ENCODE data around the gene TPK1. TPM values are rescaled to one million over a fixed set of nuclear protein-coding genes. Genes with fewer than 3 reads are reported as not detected.

The TPK1 gene
- total and polyA plus RNA-seq, 2 of the 8 experiments (the other 6 are each of a cell fraction or from before 2014, with no cell fraction given): 1.9 to 2.7 TPM

DNA sequence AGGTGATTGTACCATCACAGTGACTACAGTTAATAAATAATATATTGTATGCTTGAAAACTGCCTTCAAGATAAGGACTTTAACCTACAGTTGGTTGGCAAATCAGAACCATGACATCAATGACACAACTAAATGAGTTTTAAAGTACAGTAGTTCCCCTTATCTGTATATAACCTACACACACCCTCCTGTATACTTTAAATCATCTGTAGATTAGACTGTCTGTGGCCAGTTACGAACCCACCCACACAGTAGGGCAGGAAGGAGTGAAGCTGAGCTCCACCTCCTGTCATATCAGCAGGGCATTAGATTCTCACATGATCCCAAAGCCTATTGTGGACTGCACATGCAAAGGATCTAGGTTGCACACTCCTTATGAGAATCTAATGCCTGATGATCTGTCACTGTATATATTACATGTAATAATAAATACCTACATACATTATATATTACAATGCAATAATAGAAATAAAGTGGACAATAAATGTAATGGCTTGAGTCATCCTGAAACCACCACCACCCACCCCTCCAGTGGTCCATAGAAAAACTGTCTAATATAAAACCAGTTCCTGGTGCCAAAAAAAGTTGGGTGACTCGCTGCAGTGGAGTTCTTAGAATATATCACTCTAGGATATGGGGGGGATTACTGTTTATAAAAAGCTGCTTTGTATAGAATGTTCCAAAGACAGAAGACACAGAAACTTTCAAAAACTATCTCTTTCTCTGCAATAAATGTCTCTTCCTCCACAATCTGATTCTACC lies 5.6 kb downstream of the TPK1 start (continued):
- TF ChIP-seq, protein P1, sequence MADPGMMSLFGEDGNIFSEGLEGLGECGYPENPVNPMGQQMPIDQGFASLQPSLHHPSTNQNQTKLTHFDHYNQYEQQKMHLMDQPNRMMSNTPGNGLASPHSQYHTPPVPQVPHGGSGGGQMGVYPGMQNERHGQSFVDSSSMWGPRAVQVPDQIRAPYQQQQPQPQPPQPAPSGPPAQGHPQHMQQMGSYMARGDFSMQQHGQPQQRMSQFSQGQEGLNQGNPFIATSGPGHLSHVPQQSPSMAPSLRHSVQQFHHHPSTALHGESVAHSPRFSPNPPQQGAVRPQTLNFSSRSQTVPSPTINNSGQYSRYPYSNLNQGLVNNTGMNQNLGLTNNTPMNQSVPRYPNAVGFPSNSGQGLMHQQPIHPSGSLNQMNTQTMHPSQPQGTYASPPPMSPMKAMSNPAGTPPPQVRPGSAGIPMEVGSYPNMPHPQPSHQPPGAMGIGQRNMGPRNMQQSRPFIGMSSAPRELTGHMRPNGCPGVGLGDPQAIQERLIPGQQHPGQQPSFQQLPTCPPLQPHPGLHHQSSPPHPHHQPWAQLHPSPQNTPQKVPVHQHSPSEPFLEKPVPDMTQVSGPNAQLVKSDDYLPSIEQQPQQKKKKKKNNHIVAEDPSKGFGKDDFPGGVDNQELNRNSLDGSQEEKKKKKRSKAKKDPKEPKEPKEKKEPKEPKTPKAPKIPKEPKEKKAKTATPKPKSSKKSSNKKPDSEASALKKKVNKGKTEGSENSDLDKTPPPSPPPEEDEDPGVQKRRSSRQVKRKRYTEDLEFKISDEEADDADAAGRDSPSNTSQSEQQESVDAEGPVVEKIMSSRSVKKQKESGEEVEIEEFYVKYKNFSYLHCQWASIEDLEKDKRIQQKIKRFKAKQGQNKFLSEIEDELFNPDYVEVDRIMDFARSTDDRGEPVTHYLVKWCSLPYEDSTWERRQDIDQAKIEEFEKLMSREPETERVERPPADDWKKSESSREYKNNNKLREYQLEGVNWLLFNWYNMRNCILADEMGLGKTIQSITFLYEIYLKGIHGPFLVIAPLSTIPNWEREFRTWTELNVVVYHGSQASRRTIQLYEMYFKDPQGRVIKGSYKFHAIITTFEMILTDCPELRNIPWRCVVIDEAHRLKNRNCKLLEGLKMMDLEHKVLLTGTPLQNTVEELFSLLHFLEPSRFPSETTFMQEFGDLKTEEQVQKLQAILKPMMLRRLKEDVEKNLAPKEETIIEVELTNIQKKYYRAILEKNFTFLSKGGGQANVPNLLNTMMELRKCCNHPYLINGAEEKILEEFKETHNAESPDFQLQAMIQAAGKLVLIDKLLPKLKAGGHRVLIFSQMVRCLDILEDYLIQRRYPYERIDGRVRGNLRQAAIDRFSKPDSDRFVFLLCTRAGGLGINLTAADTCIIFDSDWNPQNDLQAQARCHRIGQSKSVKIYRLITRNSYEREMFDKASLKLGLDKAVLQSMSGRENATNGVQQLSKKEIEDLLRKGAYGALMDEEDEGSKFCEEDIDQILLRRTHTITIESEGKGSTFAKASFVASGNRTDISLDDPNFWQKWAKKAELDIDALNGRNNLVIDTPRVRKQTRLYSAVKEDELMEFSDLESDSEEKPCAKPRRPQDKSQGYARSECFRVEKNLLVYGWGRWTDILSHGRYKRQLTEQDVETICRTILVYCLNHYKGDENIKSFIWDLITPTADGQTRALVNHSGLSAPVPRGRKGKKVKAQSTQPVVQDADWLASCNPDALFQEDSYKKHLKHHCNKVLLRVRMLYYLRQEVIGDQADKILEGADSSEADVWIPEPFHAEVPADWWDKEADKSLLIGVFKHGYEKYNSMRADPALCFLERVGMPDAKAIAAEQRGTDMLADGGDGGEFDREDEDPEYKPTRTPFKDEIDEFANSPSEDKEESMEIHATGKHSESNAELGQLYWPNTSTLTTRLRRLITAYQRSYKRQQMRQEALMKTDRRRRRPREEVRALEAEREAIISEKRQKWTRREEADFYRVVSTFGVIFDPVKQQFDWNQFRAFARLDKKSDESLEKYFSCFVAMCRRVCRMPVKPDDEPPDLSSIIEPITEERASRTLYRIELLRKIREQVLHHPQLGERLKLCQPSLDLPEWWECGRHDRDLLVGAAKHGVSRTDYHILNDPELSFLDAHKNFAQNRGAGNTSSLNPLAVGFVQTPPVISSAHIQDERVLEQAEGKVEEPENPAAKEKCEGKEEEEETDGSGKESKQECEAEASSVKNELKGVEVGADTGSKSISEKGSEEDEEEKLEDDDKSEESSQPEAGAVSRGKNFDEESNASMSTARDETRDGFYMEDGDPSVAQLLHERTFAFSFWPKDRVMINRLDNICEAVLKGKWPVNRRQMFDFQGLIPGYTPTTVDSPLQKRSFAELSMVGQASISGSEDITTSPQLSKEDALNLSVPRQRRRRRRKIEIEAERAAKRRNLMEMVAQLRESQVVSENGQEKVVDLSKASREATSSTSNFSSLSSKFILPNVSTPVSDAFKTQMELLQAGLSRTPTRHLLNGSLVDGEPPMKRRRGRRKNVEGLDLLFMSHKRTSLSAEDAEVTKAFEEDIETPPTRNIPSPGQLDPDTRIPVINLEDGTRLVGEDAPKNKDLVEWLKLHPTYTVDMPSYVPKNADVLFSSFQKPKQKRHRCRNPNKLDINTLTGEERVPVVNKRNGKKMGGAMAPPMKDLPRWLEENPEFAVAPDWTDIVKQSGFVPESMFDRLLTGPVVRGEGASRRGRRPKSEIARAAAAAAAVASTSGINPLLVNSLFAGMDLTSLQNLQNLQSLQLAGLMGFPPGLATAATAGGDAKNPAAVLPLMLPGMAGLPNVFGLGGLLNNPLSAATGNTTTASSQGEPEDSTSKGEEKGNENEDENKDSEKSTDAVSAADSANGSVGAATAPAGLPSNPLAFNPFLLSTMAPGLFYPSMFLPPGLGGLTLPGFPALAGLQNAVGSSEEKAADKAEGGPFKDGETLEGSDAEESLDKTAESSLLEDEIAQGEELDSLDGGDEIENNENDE (IDR thresholded peaks at IDR 0.05; ENCODE audit: insufficient replicate concordance, low read length): no peak
- TF ChIP-seq POLR2A (IDR thresholded peaks at IDR 0.05; ENCODE audit: control extremely low read depth in 1 of 2, low read depth in 2 of 2, low read length in 2 of 2) (no peak), FOSL1 (IDR thresholded peaks at IDR 0.05; ENCODE audit: insufficient read depth, low read depth, low read length) (no peak), TBP (IDR thresholded peaks at IDR 0.05; ENCODE audit: low read depth, low read length) (no peak), HDAC6 (IDR thresholded peaks at IDR 0.05; ENCODE audit: low read depth, low read length) (no peak), SP1 (IDR thresholded peaks at IDR 0.05; ENCODE audit: low read depth, low read length) (no peak), CHD1 (IDR thresholded peaks at IDR 0.05; ENCODE audit: low read depth, low read length) (no peak), CEBPB (IDR thresholded peaks at IDR 0.05; ENCODE audit: low read depth, low read length) (no peak)
- TF ChIP-seq, protein P2, sequence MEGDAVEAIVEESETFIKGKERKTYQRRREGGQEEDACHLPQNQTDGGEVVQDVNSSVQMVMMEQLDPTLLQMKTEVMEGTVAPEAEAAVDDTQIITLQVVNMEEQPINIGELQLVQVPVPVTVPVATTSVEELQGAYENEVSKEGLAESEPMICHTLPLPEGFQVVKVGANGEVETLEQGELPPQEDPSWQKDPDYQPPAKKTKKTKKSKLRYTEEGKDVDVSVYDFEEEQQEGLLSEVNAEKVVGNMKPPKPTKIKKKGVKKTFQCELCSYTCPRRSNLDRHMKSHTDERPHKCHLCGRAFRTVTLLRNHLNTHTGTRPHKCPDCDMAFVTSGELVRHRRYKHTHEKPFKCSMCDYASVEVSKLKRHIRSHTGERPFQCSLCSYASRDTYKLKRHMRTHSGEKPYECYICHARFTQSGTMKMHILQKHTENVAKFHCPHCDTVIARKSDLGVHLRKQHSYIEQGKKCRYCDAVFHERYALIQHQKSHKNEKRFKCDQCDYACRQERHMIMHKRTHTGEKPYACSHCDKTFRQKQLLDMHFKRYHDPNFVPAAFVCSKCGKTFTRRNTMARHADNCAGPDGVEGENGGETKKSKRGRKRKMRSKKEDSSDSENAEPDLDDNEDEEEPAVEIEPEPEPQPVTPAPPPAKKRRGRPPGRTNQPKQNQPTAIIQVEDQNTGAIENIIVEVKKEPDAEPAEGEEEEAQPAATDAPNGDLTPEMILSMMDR (IDR thresholded peaks at IDR 0.05; ENCODE audit: control extremely low read depth in 1 of 3, insufficient read depth in 1 of 3, low read depth in 1 of 3, low read length in 3 of 3): no peak

All from H1 (cell line).